Measurements from ENCODE around the gene CD1D. TPM values are rescaled to one million over a fixed set of nuclear protein-coding genes. Genes with fewer than 3 reads are reported as not detected.
"Not testable (repeated sequence)": the region's sequence is repeated elsewhere in the genome, so short reads cannot be mapped to it uniquely, and the experiment has no call there.

Gene CD1D
- total RNA-seq, 1 donor from 2014 or later: not detected

DNA sequence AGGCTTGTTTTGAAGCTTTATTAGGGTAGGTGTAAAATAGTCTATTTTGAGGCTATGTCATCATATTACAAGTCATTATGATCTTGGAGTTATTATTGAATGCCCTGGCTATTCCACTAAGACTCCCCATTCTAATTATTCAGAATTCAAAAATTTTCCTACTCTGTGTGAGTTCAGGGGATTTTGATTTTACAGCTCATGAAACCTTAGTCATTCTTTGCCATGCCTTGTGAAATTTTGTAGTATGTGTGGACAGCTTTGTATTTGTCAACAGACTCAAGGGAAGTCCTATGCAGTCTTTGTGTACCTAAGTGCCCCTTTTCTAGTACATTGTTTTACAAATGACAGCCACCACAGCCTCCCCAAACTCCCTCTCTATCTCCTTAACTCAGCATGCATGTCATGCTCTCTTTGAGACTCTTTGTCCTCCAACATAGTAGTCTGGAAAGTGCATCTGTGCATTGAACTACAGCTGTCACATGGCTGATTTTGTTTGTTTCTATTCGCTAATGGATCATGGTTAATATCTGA, 28.0 kb downstream of the CD1D start:
- DNase-seq (ENCODE audit: low spot score): no peak
- TF ChIP-seq, protein P1, sequence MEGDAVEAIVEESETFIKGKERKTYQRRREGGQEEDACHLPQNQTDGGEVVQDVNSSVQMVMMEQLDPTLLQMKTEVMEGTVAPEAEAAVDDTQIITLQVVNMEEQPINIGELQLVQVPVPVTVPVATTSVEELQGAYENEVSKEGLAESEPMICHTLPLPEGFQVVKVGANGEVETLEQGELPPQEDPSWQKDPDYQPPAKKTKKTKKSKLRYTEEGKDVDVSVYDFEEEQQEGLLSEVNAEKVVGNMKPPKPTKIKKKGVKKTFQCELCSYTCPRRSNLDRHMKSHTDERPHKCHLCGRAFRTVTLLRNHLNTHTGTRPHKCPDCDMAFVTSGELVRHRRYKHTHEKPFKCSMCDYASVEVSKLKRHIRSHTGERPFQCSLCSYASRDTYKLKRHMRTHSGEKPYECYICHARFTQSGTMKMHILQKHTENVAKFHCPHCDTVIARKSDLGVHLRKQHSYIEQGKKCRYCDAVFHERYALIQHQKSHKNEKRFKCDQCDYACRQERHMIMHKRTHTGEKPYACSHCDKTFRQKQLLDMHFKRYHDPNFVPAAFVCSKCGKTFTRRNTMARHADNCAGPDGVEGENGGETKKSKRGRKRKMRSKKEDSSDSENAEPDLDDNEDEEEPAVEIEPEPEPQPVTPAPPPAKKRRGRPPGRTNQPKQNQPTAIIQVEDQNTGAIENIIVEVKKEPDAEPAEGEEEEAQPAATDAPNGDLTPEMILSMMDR (IDR thresholded peaks at IDR 0.05): no peak
- peaks cover 37% of the 10 kb centered on the region for H3K27me3 Mint-ChIP-seq (ENCODE audit: low read depth)
- H3K36me3 Mint-ChIP-seq (ENCODE audit: low read depth): no peaks in the 10 kb centered on the region
- H3K4me3 Mint-ChIP-seq (ENCODE audit: unreplicated experiment): no peak overlapping the region
- no peak overlapping the region for H3K27ac Mint-ChIP-seq (ENCODE audit: unreplicated experiment)
- no peaks in the 10 kb centered on the region for H3K4me1 Mint-ChIP-seq (ENCODE audit: low read depth)
- H3K9me3 Mint-ChIP-seq (ENCODE audit: low read depth): peaks cover 2% of the 10 kb centered on the region

- H3K9me3 Mint-ChIP-seq (ENCODE audit: low read depth): no peaks in the 10 kb centered on the region
Observed at GRCh38 chr1:158212320-158212719, 31.6 kb downstream of the CD1D start.

GRCh38 chr1:158223445-158223844, 42.8 kb downstream of the CD1D start:
- not testable (repeated sequence) for DNase-seq (ENCODE audit: low spot score); H3K36me3 Mint-ChIP-seq (ENCODE audit: low read depth); H3K27ac Mint-ChIP-seq (ENCODE audit: unreplicated experiment); H3K27me3 Mint-ChIP-seq (ENCODE audit: low read depth); H3K4me3 Mint-ChIP-seq (ENCODE audit: unreplicated experiment); H3K4me1 Mint-ChIP-seq (ENCODE audit: low read depth)
- H3K9me3 Mint-ChIP-seq (ENCODE audit: low read depth): peaks cover 11% of the 10 kb centered on the region

More at GRCh38 chr1:158212320-158212719, 31.6 kb downstream of the CD1D start:
- no peak overlapping the region for H3K4me3 Mint-ChIP-seq (ENCODE audit: unreplicated experiment)
- H3K27ac Mint-ChIP-seq (ENCODE audit: unreplicated experiment): no peak overlapping the region
- TF ChIP-seq, protein P1 (IDR thresholded peaks at IDR 0.05): no peak
- peaks cover 28% of the 10 kb centered on the region for H3K27me3 Mint-ChIP-seq (ENCODE audit: low read depth)
- H3K4me1 Mint-ChIP-seq (ENCODE audit: low read depth): no peaks in the 10 kb centered on the region
- H3K36me3 Mint-ChIP-seq (ENCODE audit: low read depth): no peaks in the 10 kb centered on the region
- no peak for DNase-seq (ENCODE audit: low spot score)

- Mint-ChIP-seq H3K9me3 (ENCODE audit: low read depth) (peaks cover 2% of the 10 kb centered on the region), H3K36me3 (ENCODE audit: low read depth) (no peaks in the 10 kb centered on the region), H3K27me3 (ENCODE audit: low read depth) (peaks cover 9% of the 10 kb centered on the region), H3K4me1 (ENCODE audit: low read depth) (no peaks in the 10 kb centered on the region), H3K4me3 (ENCODE audit: unreplicated experiment) (no peak overlapping the region), H3K27ac (ENCODE audit: unreplicated experiment) (no peak overlapping the region)
- TF ChIP-seq, protein P1 (IDR thresholded peaks at IDR 0.05): no peak
- no peak for DNase-seq (ENCODE audit: low spot score)
Observed at GRCh38 chr1:158227904-158228623, 47.4 kb downstream of the CD1D start.

Other genes with a start within 250 kb of the CD1D start
- 159 to 166 TPM (median 165 TPM) in 3 replicates for gene KIRREL1, start 187.2 kb upstream of the CD1D start, total RNA-seq
- gene CD1A, start 73.5 kb downstream of the CD1D start, total RNA-seq: not detected in 3 replicates
- gene CD1C, start 109.0 kb downstream of the CD1D start, total RNA-seq: not detected in 3 replicates
- gene CD1B, start 150.6 kb downstream of the CD1D start, total RNA-seq: not detected in 3 replicates
- gene CD1E, start 173.0 kb downstream of the CD1D start, total RNA-seq: not detected in 3 replicates
- gene OR10T2, start 218.6 kb downstream of the CD1D start, total RNA-seq: not detected in 3 replicates
- not detected in 3 replicates for gene OR10K2, start 245.3 kb downstream of the CD1D start, total RNA-seq